Neural progenitor cell (in vitro differentiated cells): ENCODE measurements around the gene CDH26.
A peak's percentile ranks its signal among the peaks of the same experiment; 100 is the strongest.

Experiments
- CTCF ChIP-seq: fragments of 200-600 bp; sonication (generic); IDR thresholded peaks from 2 replicates; pipeline ENCODE4 v1.5.1; 2017; ENCODE audit warnings: antibody characterized with exemption, mild to moderate bottlenecking
- EZH2 ChIP-seq: fragments of 200-600 bp; sonication (generic); IDR thresholded peaks from 2 replicates; pipeline ENCODE4 v1.6.1; 2017; ENCODE audit warnings: antibody characterized with exemption, mild to moderate bottlenecking, moderate library complexity

GRCh38 chr20:59985864-59986263, 27.6 kb downstream of the CDH26 start:
- TF ChIP-seq CTCF (peak; percentile 29), EZH2 (no peak)
